ENCODE results near the gene ACSF3.

Gene ACSF3

GRCh38 chr16:89100601-89101302, 7.1 kb downstream of the ACSF3 start:
- no peak for DNase-seq (ENCODE audit: low read depth)

DNA sequence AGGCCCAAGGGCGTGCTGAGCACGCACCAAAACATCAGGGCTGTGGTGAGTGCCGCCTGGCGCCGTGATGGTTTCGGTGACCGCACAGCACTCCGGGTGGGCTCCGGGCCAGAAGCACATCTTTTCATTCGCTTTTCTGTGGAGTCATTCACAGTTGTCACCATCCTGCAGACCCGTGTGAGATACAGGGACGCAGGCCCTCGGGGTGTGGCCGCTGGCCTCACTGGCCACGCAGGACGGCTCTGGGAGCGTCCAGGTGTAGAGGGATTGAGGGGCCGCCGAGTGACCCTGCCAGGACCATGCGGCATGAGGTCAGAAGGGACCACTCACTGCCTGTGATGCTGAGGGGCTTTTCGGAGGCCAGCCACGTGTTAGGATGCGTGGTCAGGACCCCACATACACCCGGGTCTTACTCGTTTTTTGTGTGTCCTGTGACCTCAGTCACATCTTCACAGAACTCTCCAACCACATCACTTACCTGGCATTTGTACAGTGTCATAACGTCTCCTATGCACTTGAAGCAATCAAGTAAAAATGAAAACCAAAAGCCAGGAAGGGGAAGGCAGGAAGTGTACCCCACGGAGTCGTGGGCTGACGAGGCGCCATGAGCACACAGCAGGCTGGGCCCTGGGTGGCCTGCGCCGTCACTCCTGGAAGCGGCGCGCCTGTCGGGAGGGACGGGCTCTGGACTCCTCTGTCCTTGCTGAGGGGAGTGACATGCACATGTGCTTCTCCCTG, 7.8 kb downstream of the ACSF3 start:
- no peak overlapping the region for H3K4me3 ChIP-seq (ENCODE audit: low read length)
- no peak for DNase-seq (ENCODE audit: low read depth)
- no peak for TF ChIP-seq CTCF (IDR thresholded peaks at IDR 0.05; ENCODE audit: insufficient read depth, low read depth, low read length, missing control alignments)

More at GRCh38 chr16:89100601-89101302, 7.1 kb downstream of the ACSF3 start:
- no peak for TF ChIP-seq CTCF (IDR thresholded peaks at IDR 0.05; ENCODE audit: insufficient read depth, low read depth, low read length, missing control alignments)
- no peak overlapping the region for H3K4me3 ChIP-seq (ENCODE audit: low read length)

GRCh38 chr16:89102041-89102471, 8.4 kb downstream of the ACSF3 start:
- no peak overlapping the region for H3K4me3 ChIP-seq (ENCODE audit: low read length)
- no peak for DNase-seq (ENCODE audit: low read depth)
- TF ChIP-seq CTCF (IDR thresholded peaks at IDR 0.05; ENCODE audit: insufficient read depth, low read depth, low read length, missing control alignments) = no peak

GRCh38 chr16:89102481-89103073, 8.9 kb downstream of the ACSF3 start:
- H3K4me3 ChIP-seq (ENCODE audit: low read length) = no peak overlapping the region
- TF ChIP-seq CTCF (IDR thresholded peaks at IDR 0.05; ENCODE audit: insufficient read depth, low read depth, low read length, missing control alignments) = no peak
- no peak for DNase-seq (ENCODE audit: low read depth)

DNA sequence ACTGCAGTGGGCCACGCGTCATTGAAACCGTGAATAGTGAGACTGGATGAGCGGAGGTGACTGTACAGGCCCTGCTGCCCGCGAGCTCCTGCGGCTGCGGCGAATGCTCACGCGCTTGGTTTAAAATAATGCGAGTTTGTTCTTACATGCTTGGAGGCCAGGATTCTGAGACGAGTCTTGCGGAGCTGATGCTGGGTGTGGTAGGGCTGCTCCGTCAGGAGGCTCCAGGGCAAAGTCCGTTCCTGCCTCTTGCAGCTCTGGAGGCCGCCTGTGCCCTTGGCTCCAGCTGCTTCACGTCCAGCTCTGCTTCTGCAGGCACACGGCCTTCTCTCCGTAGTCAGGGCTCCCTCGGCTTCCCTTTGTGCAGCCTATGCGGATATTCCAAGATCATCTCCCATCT, 9.5 kb downstream of the ACSF3 start:
- H3K4me3 ChIP-seq (ENCODE audit: low read length) = no peak overlapping the region
- TF ChIP-seq CTCF (IDR thresholded peaks at IDR 0.05; ENCODE audit: insufficient read depth, low read depth, low read length, missing control alignments) = no peak
- DNase-seq (ENCODE audit: low read depth) = no peak

DNA sequence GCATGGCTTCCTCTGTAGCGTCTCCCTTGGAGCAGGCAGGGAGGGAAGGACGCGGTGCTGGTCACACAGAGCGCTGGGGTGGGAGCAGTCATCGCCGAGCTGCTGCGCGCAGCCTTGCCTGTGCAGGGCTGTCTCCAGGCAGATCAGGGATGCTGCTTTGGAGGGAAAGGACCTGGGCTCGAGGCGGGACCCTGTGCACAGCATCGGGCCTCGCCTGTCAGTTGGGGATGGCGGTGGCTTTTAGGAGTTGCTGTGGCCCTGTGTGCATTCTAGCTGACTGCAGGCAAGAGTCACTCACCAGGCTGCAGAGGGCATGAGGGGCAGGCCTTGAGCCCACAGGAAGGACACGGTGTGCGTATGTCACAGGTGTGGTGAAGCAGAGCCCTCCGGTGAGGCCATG, 10.1 kb downstream of the ACSF3 start:
- no peak for TF ChIP-seq CTCF (IDR thresholded peaks at IDR 0.05; ENCODE audit: insufficient read depth, low read depth, low read length, missing control alignments)
- DNase-seq (ENCODE audit: low read depth) = no peak
- no peak overlapping the region for H3K4me3 ChIP-seq (ENCODE audit: low read length)

Data from epithelial cell of esophagus (primary cell).